ENCODE measurements around the gene NOLC1. TPM values are rescaled to one million over a fixed set of nuclear protein-coding genes. Genes with fewer than 3 reads are reported as not detected.
A peak's percentile ranks its signal among the peaks of the same experiment; 100 is the strongest.

NOLC1 gene
- total RNA-seq, 1 experiment from 2014 or later = 202 TPM

- peak; percentile 86 for DNase-seq (ENCODE audit: low spot score)
- in situ Hi-C loops (cut with HindIII; ENCODE audit: low sequenced_read_pairs) = no loop called here
Measured at GRCh38 chr10:102120991-102121738, 31.0 kb upstream of the NOLC1 start.

GRCh38 chr10:102121739-102122372 lies 30.3 kb upstream of the NOLC1 start:
- peak; percentile 62 for DNase-seq (ENCODE audit: low spot score)
- in situ Hi-C loops (cut with HindIII; ENCODE audit: low sequenced_read_pairs) = no loop called here

GRCh38 chr10:102122450-102122849 lies 29.7 kb upstream of the NOLC1 start:
- in situ Hi-C loops (cut with HindIII; ENCODE audit: low sequenced_read_pairs) = no loop called here
- DNase-seq (ENCODE audit: low spot score) = no peak

GRCh38 chr10:102123223-102123622 lies 29.0 kb upstream of the NOLC1 start:
- in situ Hi-C loops (cut with HindIII; ENCODE audit: low sequenced_read_pairs) = no loop called here
- DNase-seq (ENCODE audit: low spot score) = no peak

- no peak for DNase-seq (ENCODE audit: low spot score)
- in situ Hi-C loops (cut with HindIII; ENCODE audit: low sequenced_read_pairs) = no loop called here
Measured at GRCh38 chr10:102131286-102132170, 20.7 kb upstream of the NOLC1 start.

- DNase-seq (ENCODE audit: low spot score) = no peak
- in situ Hi-C loops (cut with HindIII; ENCODE audit: low sequenced_read_pairs) = no loop called here
Measured at GRCh38 chr10:102132193-102132562, 20.0 kb upstream of the NOLC1 start.

GRCh38 chr10:102132563-102133372 lies 19.4 kb upstream of the NOLC1 start, which contains the start of gene PPRC1:
Gene PPRC1 (plus strand): TSS chr10:102133040. CDS start chr10:102133069, 29 bp downstream.
- in situ Hi-C loops (cut with HindIII; ENCODE audit: low sequenced_read_pairs) = no loop called here
- DNase-seq (ENCODE audit: low spot score) = peak; percentile 99

- in situ Hi-C loops (cut with HindIII; ENCODE audit: low sequenced_read_pairs) = no loop called here
- DNase-seq (ENCODE audit: low spot score) = peak; percentile 43
Measured at GRCh38 chr10:102133373-102134195, 18.6 kb upstream of the NOLC1 start.

- in situ Hi-C loops (cut with HindIII; ENCODE audit: low sequenced_read_pairs) = no loop called here
- DNase-seq (ENCODE audit: low spot score) = no peak
Measured at GRCh38 chr10:102134416-102134815, 17.8 kb upstream of the NOLC1 start.

- in situ Hi-C loops (cut with HindIII; ENCODE audit: low sequenced_read_pairs) = no loop called here
- no peak for DNase-seq (ENCODE audit: low spot score)
Measured at GRCh38 chr10:102135956-102136526, 16.1 kb upstream of the NOLC1 start.

GRCh38 chr10:102139281-102140110 lies 12.7 kb upstream of the NOLC1 start:
- in situ Hi-C loops (cut with HindIII; ENCODE audit: low sequenced_read_pairs) = no loop called here
- no peak for DNase-seq (ENCODE audit: low spot score)

- no peak for DNase-seq (ENCODE audit: low spot score)
Measured at GRCh38 chr10:102140218-102140617, 12.0 kb upstream of the NOLC1 start.

GRCh38 chr10:102140913-102141540 lies 11.2 kb upstream of the NOLC1 start:
- no peak for DNase-seq (ENCODE audit: low spot score)
- in situ Hi-C loops (cut with HindIII; ENCODE audit: low sequenced_read_pairs) = no loop called here

More at GRCh38 chr10:102140218-102140617, 12.0 kb upstream of the NOLC1 start:
- in situ Hi-C loops (cut with HindIII; ENCODE audit: low sequenced_read_pairs) = no loop called here

GRCh38 chr10:102141583-102142107 lies 10.5 kb upstream of the NOLC1 start:
- in situ Hi-C loops (cut with HindIII; ENCODE audit: low sequenced_read_pairs) = no loop called here
- no peak for DNase-seq (ENCODE audit: low spot score)

- no peak for DNase-seq (ENCODE audit: low spot score)
- in situ Hi-C loops (cut with HindIII; ENCODE audit: low sequenced_read_pairs) = no loop called here
Measured at GRCh38 chr10:102146971-102147428, 5.2 kb upstream of the NOLC1 start.

GRCh38 chr10:102147561-102147960 lies 4.6 kb upstream of the NOLC1 start:
- DNase-seq (ENCODE audit: low spot score) = no peak
- in situ Hi-C loops (cut with HindIII; ENCODE audit: low sequenced_read_pairs) = no loop called here

Data from G401 (cell line).